Kidney tubule cell (primary cell): ENCODE measurements around the gene CFDP1.

Source experiments
- DNase-seq: peaks from one replicate; pipeline ENCODE4 v3.0.0-alpha.2; 2018; ENCODE audit warnings: low spot score

The CFDP1 gene

DNA sequence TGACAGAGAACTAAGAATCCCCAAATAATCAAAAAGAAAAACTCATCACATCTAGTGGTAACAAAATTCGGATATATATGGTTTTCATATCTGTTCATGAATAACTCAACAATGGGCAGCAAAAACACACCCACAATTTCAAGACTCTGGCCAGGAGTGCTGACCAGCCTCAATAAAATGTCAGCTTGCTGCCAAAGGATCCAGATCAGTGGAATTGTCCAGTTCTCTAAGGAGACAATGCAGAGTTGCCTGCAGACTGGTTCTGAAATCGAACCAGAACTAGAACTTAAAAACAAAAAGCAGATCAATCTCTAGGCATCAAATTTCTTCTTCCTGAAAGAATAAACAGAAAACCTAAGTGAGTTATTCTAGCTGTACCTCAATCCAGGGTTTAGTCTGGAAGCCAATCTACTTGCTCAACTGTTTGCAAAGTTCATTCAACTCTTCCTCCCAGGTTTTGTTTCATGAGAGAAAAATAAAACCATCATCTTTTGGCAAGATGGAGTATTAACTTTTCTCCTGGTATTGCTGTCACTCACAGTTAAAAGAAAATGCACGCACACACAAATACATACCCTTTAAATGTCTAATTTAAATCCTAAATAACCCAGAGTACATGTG is 61.0 kb downstream of the CFDP1 start:
- no peak for DNase-seq

DNA sequence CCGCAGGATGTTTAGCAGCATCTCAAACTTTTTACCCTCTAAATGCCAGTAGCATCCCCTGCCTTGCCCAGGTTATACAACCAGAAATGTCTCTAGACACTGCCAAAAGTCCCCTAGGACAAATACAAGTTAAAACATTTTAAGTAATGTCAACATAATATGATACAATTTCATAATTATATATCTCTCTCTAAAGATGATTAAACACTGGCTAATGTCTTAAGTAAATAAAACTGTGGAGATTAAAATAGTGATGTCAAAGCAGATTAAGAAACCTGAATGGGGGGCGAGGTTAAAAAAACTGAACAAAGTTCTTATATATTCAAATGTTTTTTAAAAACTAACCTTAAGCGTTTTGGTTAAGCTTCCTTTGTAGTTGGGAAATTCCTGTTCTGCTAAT is 62.1 kb downstream of the CFDP1 start:
- no peak for DNase-seq

DNA sequence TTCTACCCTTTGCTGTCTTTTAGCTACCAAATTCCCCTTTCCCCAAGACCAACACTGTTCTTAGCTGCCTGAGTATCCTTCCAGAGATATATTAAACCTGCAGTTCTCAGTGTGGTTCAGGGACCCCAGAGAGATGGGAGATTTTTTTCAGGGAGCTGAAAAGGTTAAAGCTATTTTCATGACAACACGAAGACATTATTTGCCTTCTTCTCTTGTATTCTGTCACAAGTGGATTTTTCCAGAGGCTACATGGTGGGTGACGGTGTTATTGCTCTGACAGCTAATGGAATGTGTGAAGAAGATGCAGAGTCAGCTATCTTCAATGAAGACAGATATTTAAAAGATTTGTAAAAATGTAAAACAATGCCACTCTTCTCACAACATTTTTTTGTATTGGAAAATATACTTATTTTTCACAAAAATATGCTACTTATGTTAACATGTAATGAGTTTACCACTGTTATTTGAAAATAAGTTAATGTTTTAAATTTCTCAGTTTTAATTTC is 69.0 kb downstream of the CFDP1 start:
- no peak for DNase-seq

DNA sequence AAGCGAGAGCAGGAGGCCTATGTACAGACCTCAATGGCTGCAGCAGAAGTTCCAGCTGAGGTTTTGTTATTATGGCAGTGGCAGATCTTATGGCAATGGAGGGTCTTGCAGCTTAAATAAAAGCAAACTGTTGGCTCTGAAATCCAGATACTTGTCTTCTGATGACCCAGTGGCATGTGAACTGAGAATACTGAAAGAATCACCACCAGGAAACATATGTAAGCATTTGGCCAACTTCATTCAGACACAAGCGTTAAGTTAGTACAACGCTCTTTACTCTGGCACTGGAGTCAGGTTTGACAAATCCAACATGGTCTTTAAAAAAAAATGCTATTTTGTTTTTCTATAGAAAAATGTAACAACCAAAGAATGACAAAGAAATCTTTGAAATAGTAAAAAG is 70.5 kb downstream of the CFDP1 start:
- no peak for DNase-seq

DNA sequence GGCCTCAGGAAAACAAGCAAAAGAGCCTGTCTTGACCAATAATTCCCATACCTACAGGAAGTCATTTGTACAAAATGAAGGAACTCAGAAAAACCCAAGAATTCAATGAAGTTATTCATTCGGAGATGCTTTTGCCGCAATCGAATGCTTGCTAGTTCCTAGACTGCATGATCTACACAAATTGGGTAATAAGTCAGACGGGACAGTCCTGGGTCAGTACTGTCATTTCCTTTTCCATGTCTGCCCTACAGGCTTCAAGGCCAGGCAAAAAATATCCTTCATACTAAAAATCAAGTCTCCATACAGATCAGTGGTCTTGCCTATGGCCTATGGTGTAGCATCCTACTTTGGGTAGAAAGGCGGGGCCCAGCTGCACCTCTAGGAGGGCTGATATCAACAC is 71.4 kb downstream of the CFDP1 start:
- no peak for DNase-seq

DNA sequence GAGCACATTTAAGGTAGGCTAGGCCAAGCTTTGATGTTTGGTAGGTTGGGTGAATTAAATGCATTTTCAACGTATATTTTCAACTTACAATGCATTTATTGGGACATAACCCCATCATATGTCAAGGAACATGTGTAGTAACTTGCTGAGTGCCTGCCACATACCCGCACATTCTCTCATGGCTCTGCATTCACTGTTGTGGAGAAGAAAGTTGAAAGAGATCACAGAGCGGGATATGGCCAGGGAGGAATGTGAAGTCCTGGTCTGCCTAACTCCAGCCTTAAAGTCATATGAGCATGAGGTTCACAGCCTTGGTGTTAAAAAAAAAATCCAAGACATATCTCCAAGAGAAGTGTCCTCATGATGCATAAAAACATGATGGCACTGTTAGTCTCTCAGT is 79.1 kb downstream of the CFDP1 start:
- no peak for DNase-seq

DNA sequence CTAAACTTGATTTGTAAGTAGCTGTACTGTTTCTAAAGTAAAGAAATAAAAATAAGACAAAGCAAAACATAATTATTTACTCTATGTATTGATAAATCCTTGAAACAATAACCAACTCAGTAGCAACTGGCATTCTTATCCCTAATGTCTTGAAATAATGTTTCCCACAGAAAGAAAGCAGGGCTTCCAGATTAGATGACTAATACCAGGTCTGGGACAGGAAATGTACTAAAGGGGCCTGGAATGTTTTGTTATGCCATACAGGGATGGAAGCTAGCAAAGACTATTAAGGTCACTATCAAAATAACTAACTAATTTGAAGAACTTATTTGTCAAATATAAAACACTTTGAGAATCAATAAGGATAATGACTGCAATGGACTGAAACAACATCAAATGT is 82.1 kb downstream of the CFDP1 start:
- peak; percentile 64 for DNase-seq

DNA sequence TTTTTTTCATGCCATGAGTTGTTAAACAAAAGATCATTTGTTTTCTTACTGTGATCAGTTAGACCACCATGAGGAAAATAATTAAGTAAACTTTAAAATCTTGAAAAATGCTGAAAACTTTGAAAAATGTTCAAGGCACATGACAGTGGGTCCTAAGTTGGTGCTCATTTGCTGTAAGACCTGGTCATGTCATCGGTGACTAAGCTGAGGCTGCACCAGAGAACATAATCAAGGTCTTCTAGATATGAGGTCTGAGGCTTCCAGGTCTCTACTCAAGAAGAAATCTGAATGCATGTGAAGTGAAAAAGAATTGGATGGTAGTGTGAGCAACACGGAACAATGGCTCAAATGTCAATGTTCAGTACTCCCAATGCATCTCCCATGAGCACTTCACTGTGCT is 87.6 kb downstream of the CFDP1 start:
- DNase-seq = no peak

DNA sequence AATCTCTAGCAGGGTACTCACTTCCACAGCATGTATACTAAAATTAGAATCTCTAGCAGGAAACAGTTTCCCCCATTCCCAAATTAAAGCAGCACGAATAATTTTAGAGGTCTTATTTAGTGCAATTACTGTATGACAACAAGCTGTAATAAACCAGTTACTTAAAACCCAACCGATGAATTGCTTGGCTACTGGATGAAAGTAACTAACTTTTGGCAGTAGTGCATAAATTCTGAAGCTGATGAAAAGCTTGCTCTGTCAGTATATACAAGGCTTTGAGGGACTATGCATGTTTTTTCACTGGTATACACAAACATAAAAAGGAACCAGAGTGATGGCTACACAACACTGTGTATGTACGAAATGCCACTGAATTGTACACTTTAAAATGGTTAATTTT is 89.4 kb downstream of the CFDP1 start:
- DNase-seq = no peak

DNA sequence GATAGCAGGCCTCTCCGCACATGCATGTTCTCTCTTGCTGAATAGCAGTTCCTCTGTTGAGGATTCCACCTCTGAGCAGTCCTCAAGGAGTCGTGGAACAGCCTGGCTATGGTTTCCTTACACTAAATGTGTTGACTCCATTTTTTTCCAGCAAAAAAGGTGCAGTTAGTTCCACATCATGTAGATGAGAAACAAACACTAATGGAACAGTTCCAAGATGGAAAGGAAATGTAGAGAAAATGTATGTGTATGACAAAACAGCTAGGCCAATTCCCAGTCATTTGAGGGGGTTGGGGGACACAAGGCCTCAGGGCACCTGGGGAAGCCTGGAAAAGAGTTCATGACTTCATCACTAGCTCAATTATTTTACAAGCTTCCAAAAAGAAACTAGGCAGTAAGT is 90.0 kb downstream of the CFDP1 start:
- no peak for DNase-seq

DNA sequence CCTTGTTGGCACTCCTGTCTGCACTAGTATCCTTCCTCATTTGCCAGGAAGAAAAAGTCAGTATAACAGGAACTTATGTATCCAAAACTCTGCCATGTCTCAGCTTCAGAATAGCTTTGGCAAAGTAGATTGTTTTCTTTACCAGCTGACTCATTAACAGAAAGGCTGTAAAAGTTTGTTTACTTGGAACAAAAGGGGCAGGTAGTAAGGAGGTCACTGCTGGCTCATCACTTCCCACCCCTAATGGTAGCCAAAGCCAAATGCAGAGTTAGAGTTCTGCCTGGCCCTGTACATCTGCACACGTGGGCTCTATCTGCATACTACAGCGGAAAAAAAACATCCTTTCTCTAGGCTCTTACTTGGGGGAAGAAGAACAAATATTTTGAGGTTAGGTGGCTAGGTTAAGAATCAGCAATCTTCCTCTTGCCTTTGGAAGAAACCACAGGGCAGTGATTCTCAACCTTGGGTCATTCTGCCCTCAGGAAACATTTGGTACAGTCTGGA is 90.9 kb downstream of the CFDP1 start:
- DNase-seq = peak; percentile 84

DNA sequence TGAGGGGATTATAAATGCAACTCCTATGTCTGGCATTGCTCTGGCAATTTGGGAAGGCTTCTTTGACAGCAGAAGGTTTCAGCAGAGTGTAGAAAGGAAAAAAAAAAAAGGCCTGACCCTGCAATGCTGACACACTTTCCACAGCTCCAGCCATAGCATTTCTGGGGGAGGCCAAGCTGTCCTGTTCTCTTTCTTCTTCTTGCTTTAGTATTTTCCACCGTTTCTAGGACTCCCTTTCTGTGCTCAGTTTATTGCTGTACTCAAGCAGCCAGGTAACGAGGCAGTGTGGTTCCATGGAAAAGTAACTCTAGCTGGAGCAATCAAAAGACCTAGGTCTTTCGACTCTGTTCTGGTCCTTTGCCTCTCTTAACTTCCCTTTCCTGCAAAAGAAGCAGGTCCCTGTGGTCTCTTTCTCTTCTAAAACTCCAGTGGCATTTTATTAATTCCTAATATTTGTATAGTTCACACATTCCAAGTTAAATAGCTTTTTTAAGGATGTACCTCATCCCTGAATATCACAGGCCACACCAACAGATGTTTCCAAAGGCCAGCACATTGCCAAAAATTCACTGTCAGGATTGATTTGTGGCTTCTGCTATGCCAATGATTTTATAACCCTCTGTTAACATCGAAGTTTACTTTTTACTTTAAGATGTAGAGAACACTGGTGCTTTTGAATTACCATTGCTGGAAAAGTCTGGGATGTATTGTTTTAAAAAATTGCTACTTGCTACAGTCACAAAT is 91.6 kb downstream of the CFDP1 start:
- no peak for DNase-seq

DNA sequence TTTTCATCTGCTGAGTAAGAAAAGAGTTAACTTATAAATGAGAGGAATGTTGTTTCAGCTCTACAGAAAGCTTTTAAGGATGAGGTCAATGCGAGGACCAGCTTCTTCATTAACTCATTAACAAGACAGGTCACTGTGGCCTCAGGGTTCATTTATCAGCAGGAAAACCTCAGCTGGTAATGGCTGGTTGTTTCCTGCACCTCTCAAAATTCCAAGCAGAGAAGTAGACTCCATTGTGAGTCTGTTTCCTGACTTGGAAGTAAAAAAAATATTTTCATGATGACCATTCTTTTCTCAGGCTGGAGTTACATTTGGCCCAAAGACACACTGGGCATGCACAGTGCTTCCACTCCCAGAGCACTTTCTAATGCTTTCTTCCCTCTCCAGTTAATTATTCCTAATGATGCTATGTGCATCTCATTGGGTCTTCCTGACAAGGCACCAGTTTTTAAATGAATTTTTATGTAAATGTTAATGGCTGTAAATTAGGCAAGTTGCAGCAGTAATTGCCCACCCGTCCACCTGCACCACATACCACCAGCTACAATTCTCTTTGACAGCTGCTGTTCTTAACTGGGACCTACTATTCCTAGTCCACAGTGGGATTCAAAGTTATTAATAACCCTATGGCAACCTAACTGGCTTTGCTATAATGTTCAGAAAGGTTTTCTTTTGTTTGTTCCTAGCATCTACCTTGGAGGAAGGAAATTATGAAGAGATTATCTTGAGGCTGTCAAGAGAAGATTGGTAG is 92.4 kb downstream of the CFDP1 start:
- DNase-seq = peak; percentile 98

DNA sequence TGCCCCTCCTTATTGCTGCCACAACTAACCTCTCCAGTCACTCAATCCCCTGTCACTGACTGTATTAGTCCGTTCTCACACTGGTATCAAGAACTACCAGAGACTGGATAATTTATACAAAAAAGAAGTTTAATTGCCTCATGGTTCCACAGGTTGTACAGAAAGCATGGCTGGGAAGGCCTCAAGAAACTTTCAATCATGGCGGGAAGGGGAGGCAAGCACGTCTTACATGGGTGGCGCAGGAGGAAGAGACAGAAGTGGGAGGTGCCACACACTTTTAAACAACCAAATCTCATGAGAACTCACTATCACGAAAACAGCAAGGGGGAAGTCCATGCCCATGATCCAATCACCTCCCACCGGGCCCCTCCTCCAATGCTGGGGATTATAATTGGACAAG is 95.9 kb downstream of the CFDP1 start:
- no peak for DNase-seq

DNA sequence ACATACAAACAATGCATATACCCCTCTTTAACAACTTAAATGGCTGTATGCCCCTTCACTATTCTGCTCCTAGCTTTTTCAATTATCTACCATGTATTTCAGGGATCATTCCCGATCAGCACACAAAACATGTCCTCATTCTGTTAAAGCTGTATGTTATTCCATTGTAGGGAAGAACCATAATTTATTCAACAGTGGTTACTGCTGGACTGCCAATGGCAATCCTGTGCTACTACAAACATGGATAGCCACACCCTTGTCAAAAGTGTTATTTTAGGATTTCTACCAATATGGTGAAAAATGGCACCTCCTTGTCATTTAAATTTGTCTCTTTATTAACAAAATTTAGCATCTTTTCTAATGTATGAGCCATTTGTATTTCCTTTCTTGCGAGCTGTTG is 96.8 kb downstream of the CFDP1 start:
- no peak for DNase-seq

DNA sequence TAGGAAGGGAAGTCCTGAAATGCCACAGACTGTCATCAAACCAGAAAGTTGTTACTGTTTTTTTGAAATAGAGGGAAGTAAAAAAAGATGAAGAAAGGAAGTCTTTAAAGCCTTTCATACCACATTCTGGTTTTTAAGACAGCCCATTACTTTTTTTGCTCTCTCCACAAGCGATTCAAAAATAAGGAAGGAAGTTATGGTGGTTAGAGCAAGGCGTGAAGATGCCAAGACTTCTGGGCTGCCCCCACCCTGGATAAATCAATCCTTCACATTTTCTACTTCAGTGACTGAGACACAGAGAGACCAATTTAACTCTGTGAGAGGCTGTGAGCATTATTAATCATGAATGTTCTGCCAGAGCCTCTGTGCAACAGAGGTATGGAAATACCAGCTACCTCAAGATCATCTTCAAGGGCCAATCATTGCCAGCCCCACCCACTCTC is 99.6 kb downstream of the CFDP1 start:
- DNase-seq = no peak

DNA sequence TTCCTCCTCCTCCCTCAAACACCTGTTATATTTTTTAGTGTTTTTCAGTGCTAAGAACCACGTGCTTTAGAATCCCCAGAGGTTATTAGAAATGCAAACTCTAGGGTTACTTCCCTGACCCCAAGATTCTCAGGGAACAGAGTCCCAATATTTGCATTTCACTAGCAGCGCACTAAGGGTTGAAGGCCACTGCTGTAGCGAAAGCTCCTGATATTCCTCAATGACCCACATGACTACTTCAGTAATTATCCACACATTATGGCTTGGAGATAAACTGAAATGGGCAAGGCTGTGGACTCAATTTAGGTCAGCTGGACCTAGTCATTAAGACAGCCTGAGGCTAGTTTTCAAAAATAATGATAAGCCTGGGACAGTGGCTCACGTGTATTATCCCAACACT is 103.4 kb downstream of the CFDP1 start:
- no peak for DNase-seq

DNA sequence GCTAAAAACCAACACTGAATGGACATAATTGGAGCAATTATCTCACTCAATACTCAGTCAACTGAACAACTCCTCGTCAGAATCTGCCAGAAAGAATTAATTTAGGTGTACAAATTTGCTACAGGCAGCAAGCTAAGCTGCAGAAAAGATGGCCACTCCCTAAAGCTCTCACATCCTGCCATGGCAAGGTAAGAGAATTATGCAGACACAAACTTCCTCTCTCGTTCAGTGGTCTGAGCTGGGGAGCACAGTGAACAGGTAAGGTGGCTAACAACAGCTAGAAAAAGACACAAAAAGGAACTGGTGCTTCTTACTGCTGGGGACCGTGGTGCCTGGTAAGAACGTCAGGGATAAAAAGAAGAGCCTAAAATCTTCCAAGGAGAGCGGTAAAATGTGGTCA is 107.0 kb downstream of the CFDP1 start:
- DNase-seq = no peak

DNA sequence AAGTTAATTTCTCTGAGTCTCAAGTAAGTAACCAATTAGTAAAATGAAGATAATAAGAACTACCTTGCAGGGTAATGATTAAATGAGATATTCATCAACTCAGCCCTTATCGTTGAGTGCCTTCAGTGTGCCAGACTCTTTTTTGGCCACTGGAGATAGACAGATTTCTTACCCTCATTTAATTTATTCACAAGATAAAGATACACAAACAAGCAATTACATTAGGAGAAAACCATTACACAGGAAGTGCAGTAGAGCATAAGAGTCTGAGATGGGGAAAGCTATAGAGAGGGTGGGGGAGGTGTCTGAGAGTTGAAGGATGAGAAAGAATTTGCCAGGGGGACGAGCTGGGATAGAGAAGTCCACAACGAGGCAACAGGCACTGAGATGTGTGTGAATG is 109.4 kb downstream of the CFDP1 start:
- no peak for DNase-seq

DNA sequence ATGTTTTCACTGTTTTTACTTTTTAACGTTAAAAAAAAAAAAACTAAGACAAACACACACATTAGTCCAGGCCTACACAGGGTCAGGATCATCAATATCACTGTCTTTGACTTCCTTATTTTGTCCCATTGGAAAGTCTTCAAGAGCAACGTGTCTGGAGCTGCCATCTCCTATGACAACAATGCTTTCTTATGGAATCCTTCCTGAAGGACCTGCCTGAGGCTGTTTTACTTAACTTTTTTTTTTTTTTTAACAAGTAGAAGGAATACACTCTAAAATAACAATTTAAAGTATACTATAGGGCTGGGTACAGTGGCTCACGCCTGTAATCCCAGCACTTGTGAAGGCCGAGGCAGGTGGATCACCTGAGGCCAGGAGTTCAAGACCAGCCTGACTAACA is 110.1 kb downstream of the CFDP1 start:
- DNase-seq = no peak

DNA sequence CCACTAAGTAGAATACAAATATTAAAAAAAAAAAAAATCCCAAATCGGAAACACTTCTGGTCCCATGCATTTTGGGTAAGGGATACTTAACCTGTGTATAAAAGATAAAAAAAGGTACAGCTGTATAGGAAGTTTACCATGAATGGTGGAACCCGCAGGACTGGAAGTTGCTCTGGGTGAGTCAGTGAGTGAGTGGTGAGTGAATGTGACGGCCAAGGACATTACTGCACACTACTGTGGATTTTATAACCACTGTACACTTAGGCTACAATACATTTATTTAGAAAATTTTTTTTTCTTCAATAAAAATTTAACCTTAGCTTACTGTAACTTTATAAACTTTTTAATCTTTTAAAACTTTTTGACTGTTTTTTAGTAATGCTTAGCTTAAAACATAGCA is 110.6 kb downstream of the CFDP1 start:
- peak; percentile 35 for DNase-seq

DNA sequence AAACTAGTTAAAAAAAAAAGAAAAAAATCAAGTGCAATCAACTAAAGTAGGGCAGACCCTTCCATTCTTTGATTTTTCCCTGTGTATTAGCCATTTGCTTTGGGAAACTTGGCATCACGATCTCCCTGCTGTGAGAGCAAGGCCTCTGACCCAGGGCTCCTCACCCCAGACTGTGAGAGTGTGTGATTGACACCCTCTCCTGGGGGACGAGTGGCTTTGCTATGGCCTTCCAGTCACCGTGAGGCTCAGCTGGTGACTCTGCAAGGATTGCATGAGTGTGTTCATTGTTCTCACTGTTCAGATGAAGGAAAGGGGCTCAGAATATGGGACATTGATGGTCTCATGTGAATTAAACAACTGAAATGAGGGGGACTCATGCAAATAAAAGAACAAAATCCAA is 112.9 kb downstream of the CFDP1 start:
- no peak for DNase-seq
